Measurements from ENCODE around the gene NCKAP5.

Gene NCKAP5

DNA sequence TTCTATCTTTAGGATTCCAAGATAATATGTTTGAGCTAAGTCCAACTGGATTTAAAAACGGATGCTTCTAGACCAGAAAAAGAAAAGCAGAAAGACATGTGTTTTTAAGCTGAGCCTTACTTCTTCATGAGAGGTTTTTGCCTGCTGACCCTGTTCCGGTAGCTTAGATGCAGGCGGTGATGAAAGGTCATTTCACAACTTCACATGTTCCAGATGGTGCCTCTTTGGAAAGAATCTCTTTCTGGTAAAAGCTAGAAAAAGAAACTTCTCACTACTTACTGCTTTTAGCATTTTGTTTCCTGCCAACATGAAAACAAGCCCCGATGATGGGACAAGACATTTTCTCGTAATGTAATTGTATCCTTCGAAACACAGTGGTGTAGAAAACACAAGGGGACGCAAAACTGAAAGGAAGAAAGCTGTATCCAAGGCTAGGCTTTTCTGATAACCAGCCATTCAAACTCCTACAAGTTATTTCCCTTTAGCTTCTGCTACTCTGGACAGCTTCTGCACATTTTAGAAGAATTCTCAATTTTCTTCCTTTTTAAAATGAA is 490.9 kb downstream of the NCKAP5 start:
- TF ChIP-seq TEAD4 (IDR thresholded peaks at IDR 0.05) (no peak), MAX (IDR thresholded peaks at IDR 0.05) (no peak), FOXM1 (IDR thresholded peaks at IDR 0.05; ENCODE audit: borderline replicate concordance, low read depth) (no peak), ZBTB7A (IDR thresholded peaks at IDR 0.05; ENCODE audit: low read depth) (no peak), RAD21 (IDR thresholded peaks at IDR 0.05; ENCODE audit: low read depth) (no peak), USF1 (IDR thresholded peaks at IDR 0.05) (no peak), EGR1 (IDR thresholded peaks at IDR 0.05) (no peak), TAF1 (IDR thresholded peaks at IDR 0.05; ENCODE audit: low read depth) (no peak), REST (IDR thresholded peaks at IDR 0.05; ENCODE audit: low read depth) (no peak), EP300 (IDR thresholded peaks at IDR 0.05; ENCODE audit: borderline replicate concordance) (no peak), TCF12 (IDR thresholded peaks at IDR 0.05; ENCODE audit: low read depth) (no peak), NFIC (IDR thresholded peaks at IDR 0.05) (no peak), YY1 (IDR thresholded peaks at IDR 0.05; ENCODE audit: low read depth) (no peak), CEBPB (IDR thresholded peaks at IDR 0.05) (no peak), CREB1 (IDR thresholded peaks at IDR 0.05; ENCODE audit: low read depth) (no peak)

DNA sequence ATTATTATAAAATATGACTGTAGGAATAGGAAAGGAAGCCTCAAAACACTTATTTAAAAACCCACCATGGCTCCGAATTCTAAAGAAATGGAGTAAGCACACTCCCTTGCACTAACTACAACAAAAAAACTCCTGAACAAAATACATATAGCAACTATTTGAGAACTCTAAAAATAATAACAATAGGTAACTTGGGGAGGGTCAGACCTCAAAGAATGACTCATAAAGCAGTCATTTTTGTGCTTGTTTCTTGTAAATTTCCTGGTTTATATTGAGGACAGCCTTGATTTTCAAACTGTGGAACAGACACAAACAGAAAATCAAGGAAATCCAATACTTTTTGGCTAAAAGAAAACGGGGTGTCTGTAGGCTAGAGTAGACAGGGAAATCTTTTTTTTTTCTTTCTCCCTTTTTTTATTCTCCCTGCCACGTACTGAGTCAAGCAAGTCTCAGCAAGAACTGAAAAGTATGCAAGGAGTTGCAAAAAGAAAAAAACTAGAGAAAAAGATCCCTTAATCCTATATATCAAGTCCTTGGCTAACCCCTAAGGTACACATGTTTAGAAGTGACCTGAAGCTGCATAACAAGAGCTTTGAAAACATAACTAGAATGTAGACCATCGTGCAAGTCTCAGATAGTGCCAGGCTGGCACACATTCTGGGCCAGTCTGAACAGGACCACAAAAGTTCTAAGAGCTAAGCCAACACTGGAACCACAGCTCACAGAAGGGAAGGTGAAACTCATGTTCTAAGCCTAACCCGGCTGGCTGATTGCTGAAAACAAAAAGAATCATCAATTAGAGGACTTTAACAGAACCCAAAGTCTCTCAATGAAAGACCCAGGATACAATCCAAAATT is 495.2 kb downstream of the NCKAP5 start:
- TF ChIP-seq EP300 (IDR thresholded peaks at IDR 0.05; ENCODE audit: borderline replicate concordance): no peak

- TF ChIP-seq EP300 (IDR thresholded peaks at IDR 0.05; ENCODE audit: borderline replicate concordance) (no peak), REST (IDR thresholded peaks at IDR 0.05; ENCODE audit: low read depth) (peak; percentile 87)
Measured at GRCh38 chr2:133063775-133064174, 504.5 kb downstream of the NCKAP5 start.

- TF ChIP-seq CEBPB (IDR thresholded peaks at IDR 0.05) (no peak), RAD21 (IDR thresholded peaks at IDR 0.05; ENCODE audit: low read depth) (no peak), CREB1 (IDR thresholded peaks at IDR 0.05; ENCODE audit: low read depth) (no peak), NFIC (IDR thresholded peaks at IDR 0.05) (no peak), TEAD4 (IDR thresholded peaks at IDR 0.05) (no peak), REST (IDR thresholded peaks at IDR 0.05; ENCODE audit: low read depth) (no peak), YY1 (IDR thresholded peaks at IDR 0.05; ENCODE audit: low read depth) (no peak), ZBTB7A (IDR thresholded peaks at IDR 0.05; ENCODE audit: low read depth) (no peak), TCF12 (IDR thresholded peaks at IDR 0.05; ENCODE audit: low read depth) (no peak), MAX (IDR thresholded peaks at IDR 0.05) (no peak), FOXM1 (IDR thresholded peaks at IDR 0.05; ENCODE audit: borderline replicate concordance, low read depth) (no peak), EGR1 (IDR thresholded peaks at IDR 0.05) (no peak), TAF1 (IDR thresholded peaks at IDR 0.05; ENCODE audit: low read depth) (no peak), USF1 (IDR thresholded peaks at IDR 0.05) (no peak), EP300 (IDR thresholded peaks at IDR 0.05; ENCODE audit: borderline replicate concordance) (no peak)
Measured at GRCh38 chr2:133062931-133063665, 505.2 kb downstream of the NCKAP5 start.
